ENCODE measurements around the gene H2AZ2. TPM values are rescaled to one million over a fixed set of nuclear protein-coding genes. Genes with fewer than 3 reads are reported as not detected.

H2AZ2 gene
- total RNA-seq, 1 donor, result 93.7 TPM

DNA sequence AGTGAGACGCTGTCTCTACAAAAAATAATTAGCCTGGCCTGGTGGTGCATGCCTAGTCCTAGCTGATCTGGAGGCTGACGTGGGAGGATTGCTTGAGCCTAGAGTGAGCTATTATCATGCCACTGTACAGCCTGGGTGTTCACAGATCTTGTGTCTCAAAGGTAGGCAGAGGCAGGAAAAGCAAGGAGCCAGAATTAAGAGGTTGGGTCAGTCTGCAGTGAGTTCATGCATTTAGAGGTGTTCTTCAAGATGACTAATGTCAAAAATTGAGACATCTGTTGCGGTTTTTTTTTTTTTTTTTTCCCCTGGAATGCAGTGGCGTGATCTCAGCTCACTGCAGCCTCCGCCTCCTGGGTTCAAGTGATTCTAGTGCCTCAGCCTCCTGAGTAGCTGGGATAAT, 46.0 kb downstream of the H2AZ2 start:
- H3K79me2 ChIP-seq (ENCODE audit: insufficient read depth, low read length), result peaks cover 36% of the 10 kb centered on the region
- DNase-seq (ENCODE audit: insufficient read length, low spot score, missing footprints), result peak; percentile 87
- H3K36me3 ChIP-seq (ENCODE audit: insufficient read depth, low read length), result peaks cover 57% of the 10 kb centered on the region
- peaks cover 20% of the 10 kb centered on the region for H3K4me1 ChIP-seq (ENCODE audit: insufficient read depth, low read length)
- no peaks in the 10 kb centered on the region for H3K27me3 ChIP-seq (ENCODE audit: insufficient read depth, low read length)
- TF ChIP-seq, protein P1, sequence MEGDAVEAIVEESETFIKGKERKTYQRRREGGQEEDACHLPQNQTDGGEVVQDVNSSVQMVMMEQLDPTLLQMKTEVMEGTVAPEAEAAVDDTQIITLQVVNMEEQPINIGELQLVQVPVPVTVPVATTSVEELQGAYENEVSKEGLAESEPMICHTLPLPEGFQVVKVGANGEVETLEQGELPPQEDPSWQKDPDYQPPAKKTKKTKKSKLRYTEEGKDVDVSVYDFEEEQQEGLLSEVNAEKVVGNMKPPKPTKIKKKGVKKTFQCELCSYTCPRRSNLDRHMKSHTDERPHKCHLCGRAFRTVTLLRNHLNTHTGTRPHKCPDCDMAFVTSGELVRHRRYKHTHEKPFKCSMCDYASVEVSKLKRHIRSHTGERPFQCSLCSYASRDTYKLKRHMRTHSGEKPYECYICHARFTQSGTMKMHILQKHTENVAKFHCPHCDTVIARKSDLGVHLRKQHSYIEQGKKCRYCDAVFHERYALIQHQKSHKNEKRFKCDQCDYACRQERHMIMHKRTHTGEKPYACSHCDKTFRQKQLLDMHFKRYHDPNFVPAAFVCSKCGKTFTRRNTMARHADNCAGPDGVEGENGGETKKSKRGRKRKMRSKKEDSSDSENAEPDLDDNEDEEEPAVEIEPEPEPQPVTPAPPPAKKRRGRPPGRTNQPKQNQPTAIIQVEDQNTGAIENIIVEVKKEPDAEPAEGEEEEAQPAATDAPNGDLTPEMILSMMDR (IDR thresholded peaks at IDR 0.05; ENCODE audit: extremely low read depth, low read depth, low read length), result no peak
- no peak overlapping the region for H3K4me2 ChIP-seq (ENCODE audit: insufficient read depth, low read length)
- H3K4me3 ChIP-seq (ENCODE audit: insufficient read depth, low read length), result no peak overlapping the region
- no peak overlapping the region for H2AFZ ChIP-seq (ENCODE audit: low read length)
- H3K9me3 ChIP-seq (ENCODE audit: low read depth, low read length), result no peaks in the 10 kb centered on the region
- H4K20me1 ChIP-seq (ENCODE audit: insufficient read depth, low read length), result peaks cover 47% of the 10 kb centered on the region
- H3K27ac ChIP-seq (ENCODE audit: low read depth, low read length), result no peak overlapping the region

GRCh38 chr7:44799939-44800338, 47.9 kb downstream of the H2AZ2 start:
- Histone ChIP-seq H2AFZ (ENCODE audit: low read length) (no peak overlapping the region), H3K4me1 (ENCODE audit: insufficient read depth, low read length) (peaks cover 20% of the 10 kb centered on the region), H4K20me1 (ENCODE audit: insufficient read depth, low read length) (peaks cover 47% of the 10 kb centered on the region), H3K9me3 (ENCODE audit: low read depth, low read length) (no peaks in the 10 kb centered on the region), H3K36me3 (ENCODE audit: insufficient read depth, low read length) (peaks cover 57% of the 10 kb centered on the region), H3K79me2 (ENCODE audit: insufficient read depth, low read length) (peaks cover 44% of the 10 kb centered on the region), H3K27me3 (ENCODE audit: insufficient read depth, low read length) (no peaks in the 10 kb centered on the region), H3K4me3 (ENCODE audit: insufficient read depth, low read length) (no peak overlapping the region), H3K27ac (ENCODE audit: low read depth, low read length) (no peak overlapping the region), H3K4me2 (ENCODE audit: insufficient read depth, low read length) (no peak overlapping the region)
- TF ChIP-seq, protein P1 (IDR thresholded peaks at IDR 0.05; ENCODE audit: extremely low read depth, low read depth, low read length), result no peak
- DNase-seq (ENCODE audit: insufficient read length, low spot score, missing footprints), result no peak

DNA sequence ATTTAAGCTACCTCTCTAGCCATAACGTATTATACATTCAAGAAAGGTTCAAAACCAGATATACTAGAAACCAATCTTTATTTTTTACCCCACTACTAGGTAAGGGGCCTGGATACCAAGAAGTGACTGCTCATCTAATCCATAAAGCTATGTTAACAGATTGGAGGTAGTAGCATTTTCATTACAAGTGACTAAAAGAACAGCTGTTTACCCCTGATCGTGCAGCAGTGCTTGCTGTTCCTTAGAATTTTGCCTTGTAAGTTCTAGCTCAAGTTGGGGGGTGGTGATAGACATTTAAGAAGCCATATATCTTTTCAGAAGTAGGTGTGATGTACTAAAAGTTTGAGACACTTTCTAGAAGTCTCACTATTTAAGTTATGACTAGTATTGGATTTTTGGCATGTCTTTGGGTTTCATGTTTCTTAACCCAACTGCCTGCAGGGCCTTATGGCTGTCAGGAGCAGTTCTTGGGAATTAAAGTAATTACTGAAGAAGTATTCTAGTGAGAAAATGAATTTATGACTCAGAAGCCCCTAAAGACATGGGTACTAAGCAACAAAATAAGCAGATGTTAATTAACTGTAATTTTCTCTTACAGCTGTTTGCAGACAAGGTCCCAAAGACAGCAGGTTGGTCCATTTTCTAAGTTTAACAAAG, 49.1 kb downstream of the H2AZ2 start:
- H3K79me2 ChIP-seq (ENCODE audit: insufficient read depth, low read length), result peaks cover 44% of the 10 kb centered on the region

More for the DNA sequence above, 49.1 kb downstream of the H2AZ2 start:
- peaks cover 50% of the 10 kb centered on the region for H3K36me3 ChIP-seq (ENCODE audit: insufficient read depth, low read length)
- H3K4me1 ChIP-seq (ENCODE audit: insufficient read depth, low read length), result peaks cover 20% of the 10 kb centered on the region
- DNase-seq (ENCODE audit: insufficient read length, low spot score, missing footprints), result peak; percentile 82
- H4K20me1 ChIP-seq (ENCODE audit: insufficient read depth, low read length), result peaks cover 47% of the 10 kb centered on the region
- H3K4me2 ChIP-seq (ENCODE audit: insufficient read depth, low read length), result peak overlapping the region; percentile 92
- H3K27ac ChIP-seq (ENCODE audit: low read depth, low read length), result peak overlapping the region; percentile 98
- no peaks in the 10 kb centered on the region for H3K9me3 ChIP-seq (ENCODE audit: low read depth, low read length)
- TF ChIP-seq, protein P1 (IDR thresholded peaks at IDR 0.05; ENCODE audit: extremely low read depth, low read depth, low read length), result no peak
- peak overlapping the region; percentile 99 for H3K4me3 ChIP-seq (ENCODE audit: insufficient read depth, low read length)
- no peaks in the 10 kb centered on the region for H3K27me3 ChIP-seq (ENCODE audit: insufficient read depth, low read length)
- no peak overlapping the region for H2AFZ ChIP-seq (ENCODE audit: low read length)
